HCEC 1CT (cell line): Measurements from ENCODE around the gene DCP1B.

ENCODE experiments used
- DNase-seq: peaks from one replicate; pipeline ENCODE4 v3.0.0-alpha.2; 2017

DCP1B gene

GRCh38 chr12:2016862-2017545 lies 12.7 kb upstream of the DCP1B start:
- DNase-seq, result no peak

GRCh38 chr12:2014231-2014630 lies 10.0 kb upstream of the DCP1B start:
- DNase-seq, result no peak

- no peak for DNase-seq
These were observed 9.4 kb upstream of the DCP1B start for GRCh38 chr12:2013527-2014223.

GRCh38 chr12:2013086-2013485 lies 8.8 kb upstream of the DCP1B start:
- DNase-seq, result no peak

- DNase-seq, result no peak
These were observed 7.7 kb upstream of the DCP1B start for GRCh38 chr12:2011643-2012607.

GRCh38 chr12:2009623-2010022 lies 5.4 kb upstream of the DCP1B start:
- DNase-seq, result no peak

GRCh38 chr12:2008677-2009076 lies 4.4 kb upstream of the DCP1B start:
- peak; percentile 73 for DNase-seq

GRCh38 chr12:2003676-2004112 lies 563 bp downstream of the DCP1B start:
- peak; percentile 40 for DNase-seq

GRCh38 chr12:1995205-1995896 lies 8.9 kb downstream of the DCP1B start:
- peak; percentile 24 for DNase-seq

GRCh38 chr12:1994429-1995143 lies 9.7 kb downstream of the DCP1B start:
- no peak for DNase-seq

- DNase-seq, result peak; percentile 95
These were observed 10.3 kb downstream of the DCP1B start for GRCh38 chr12:1993871-1994371.

GRCh38 chr12:1993341-1993740 lies 10.9 kb downstream of the DCP1B start:
- peak; percentile 97 for DNase-seq

GRCh38 chr12:1992732-1993131 lies 11.5 kb downstream of the DCP1B start:
- DNase-seq, result no peak

GRCh38 chr12:1989111-1989510 lies 15.1 kb downstream of the DCP1B start:
- no peak for DNase-seq

GRCh38 chr12:1984759-1985158 lies 19.5 kb downstream of the DCP1B start:
- DNase-seq, result no peak

- DNase-seq, result no peak
These were observed 24.0 kb downstream of the DCP1B start for GRCh38 chr12:1980282-1980681.

GRCh38 chr12:1978078-1978862 lies 26.0 kb downstream of the DCP1B start:
- no peak for DNase-seq

GRCh38 chr12:1977588-1977987 lies 26.7 kb downstream of the DCP1B start:
- DNase-seq, result peak; percentile 17

- no peak for DNase-seq
These were observed 27.1 kb downstream of the DCP1B start for GRCh38 chr12:1977109-1977508.

- no peak for DNase-seq
These were observed 29.4 kb downstream of the DCP1B start for GRCh38 chr12:1974812-1975211.

GRCh38 chr12:1972856-1973317 lies 31.4 kb downstream of the DCP1B start:
- DNase-seq, result no peak
